Astrocyte (in vitro differentiated cells and primary cell): ENCODE measurements around the gene POLDIP3.

Experiments
- CTCF ChIP-seq: IDR thresholded peaks from 2 replicates; pipeline ENCODE4 v1.5.1; 2011; ENCODE audit warnings: low read depth, mild to moderate bottlenecking, inconsistent platforms, low read length, moderate library complexity; ENCODE audit not compliant: insufficient read depth
- EZH2 ChIP-seq: IDR thresholded peaks from 2 replicates; pipeline ENCODE4 v1.6.1; 2012; ENCODE audit warnings: mild to moderate bottlenecking, low read length, inconsistent platforms; ENCODE audit not compliant: insufficient read depth

- TF ChIP-seq CTCF (no peak), EZH2 (no peak)
Measured at GRCh38 chr22:42602470-42602869, 12.2 kb downstream of the POLDIP3 start.
